Airway epithelial cell (primary cell): ENCODE data around the gene ELF2. TPM values are rescaled to one million over a fixed set of nuclear protein-coding genes. Genes with fewer than 3 reads are reported as not detected.

Source experiments
- total RNA-seq: library from RNA; depleted of rRNA; stranded (reverse); fragments of >200 nt; gene quantifications from 2 replicates; pipeline ENCODE4 v1.2.3, GENCODE V29; 2015

The ELF2 gene
- total RNA-seq, result 10.4 and 16.3 TPM in 2 replicates

GRCh38 chr4:139177049-139177868 is at the start of gene ELF2:
TSS of gene ELF2 (minus strand) at chr4:139177218. CDS start at chr4:139137701, 39,517 bp downstream.

GRCh38 chr4:139015269-139015947 is 161.6 kb downstream of the ELF2 start, which contains the start of gene NOCT:
TSS of gene NOCT (plus strand) at chr4:139015781. CDS start at chr4:139015982, 201 bp downstream.

Other genes starting within 250 kb of the ELF2 start
- 18.8 and 25.5 TPM in 2 replicates for gene NOCT, start 161.4 kb downstream of the ELF2 start, total RNA-seq
- gene MGARP, start 103.0 kb upstream of the ELF2 start, total RNA-seq, result 0.37 and 0.49 TPM in 2 replicates
- 29.5 and 38.4 TPM in 2 replicates for gene NAA15, start 124.3 kb upstream of the ELF2 start, total RNA-seq
- gene NDUFC1, start 125.3 kb upstream of the ELF2 start, total RNA-seq, result 57.5 and 77.5 TPM in 2 replicates